ENCODE measurements around the gene ASTN2.

Gene ASTN2

DNA sequence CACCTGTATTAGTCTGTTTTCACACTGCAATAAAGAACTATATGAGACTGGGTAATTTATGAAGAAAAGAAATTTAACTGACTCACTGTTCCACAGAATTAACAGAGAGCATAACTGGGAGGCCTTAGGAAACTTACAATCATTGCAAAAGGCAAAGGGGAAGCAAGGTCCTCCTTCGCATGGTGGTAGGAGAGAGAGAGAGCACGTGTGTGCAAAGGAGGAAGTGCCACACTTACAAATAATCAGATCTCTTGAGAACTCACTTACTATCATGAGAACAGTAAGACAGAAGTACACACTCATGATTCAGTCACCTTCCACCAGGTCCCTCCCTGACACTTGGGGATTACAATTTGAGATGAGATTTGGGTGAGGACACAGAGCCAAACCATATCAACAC, 469.0 kb downstream of the ASTN2 start:
- TF ChIP-seq, protein P1, sequence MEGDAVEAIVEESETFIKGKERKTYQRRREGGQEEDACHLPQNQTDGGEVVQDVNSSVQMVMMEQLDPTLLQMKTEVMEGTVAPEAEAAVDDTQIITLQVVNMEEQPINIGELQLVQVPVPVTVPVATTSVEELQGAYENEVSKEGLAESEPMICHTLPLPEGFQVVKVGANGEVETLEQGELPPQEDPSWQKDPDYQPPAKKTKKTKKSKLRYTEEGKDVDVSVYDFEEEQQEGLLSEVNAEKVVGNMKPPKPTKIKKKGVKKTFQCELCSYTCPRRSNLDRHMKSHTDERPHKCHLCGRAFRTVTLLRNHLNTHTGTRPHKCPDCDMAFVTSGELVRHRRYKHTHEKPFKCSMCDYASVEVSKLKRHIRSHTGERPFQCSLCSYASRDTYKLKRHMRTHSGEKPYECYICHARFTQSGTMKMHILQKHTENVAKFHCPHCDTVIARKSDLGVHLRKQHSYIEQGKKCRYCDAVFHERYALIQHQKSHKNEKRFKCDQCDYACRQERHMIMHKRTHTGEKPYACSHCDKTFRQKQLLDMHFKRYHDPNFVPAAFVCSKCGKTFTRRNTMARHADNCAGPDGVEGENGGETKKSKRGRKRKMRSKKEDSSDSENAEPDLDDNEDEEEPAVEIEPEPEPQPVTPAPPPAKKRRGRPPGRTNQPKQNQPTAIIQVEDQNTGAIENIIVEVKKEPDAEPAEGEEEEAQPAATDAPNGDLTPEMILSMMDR (IDR thresholded peaks at IDR 0.05) = no peak
- Histone ChIP-seq H3K27ac (no peak overlapping the region), H3K4me3 (no peak overlapping the region)
- no peak for DNase-seq (ENCODE audit: low spot score)

DNA sequence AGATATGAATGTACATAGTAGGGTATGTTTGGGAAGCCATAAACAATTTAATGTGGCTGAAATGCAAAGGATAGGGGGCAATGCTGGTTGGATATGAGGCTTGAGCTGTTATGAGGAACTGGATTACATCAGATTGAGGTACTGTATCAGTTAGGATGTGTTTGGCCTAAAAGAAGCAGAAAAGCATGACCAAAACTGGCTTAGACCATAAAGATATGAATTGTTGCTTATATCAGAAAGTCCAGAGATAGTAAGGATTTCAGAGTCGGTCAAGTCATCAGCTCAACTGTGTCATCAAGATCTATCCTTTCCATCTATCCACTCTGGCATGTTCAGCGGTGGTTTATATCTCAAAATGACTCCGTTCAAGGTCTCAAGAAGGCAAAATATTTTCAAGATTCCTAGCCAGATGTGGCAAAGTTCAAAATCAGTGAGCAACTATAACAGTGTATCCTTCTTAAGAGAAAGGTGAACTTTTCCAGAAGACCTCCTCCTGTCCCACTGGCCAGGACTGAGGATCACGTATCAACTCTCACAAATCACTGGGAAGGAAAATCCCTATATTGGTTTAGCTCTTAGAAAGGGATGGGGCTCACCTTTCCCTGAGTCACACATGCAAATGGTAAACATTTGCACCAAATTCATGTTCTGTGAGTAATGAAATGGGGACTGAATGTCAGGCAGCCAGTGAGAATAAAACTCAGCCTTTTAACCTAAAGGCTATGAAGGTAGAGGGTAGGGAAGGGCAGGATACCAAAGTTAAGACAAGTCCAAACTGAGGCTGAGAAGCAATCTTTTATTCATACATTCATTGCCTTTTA, 469.9 kb downstream of the ASTN2 start:
- no peak overlapping the region for H3K27ac ChIP-seq
- DNase-seq (ENCODE audit: low spot score) = no peak
- TF ChIP-seq, protein P1 (IDR thresholded peaks at IDR 0.05) = no peak
- no peak overlapping the region for H3K4me3 ChIP-seq

DNA sequence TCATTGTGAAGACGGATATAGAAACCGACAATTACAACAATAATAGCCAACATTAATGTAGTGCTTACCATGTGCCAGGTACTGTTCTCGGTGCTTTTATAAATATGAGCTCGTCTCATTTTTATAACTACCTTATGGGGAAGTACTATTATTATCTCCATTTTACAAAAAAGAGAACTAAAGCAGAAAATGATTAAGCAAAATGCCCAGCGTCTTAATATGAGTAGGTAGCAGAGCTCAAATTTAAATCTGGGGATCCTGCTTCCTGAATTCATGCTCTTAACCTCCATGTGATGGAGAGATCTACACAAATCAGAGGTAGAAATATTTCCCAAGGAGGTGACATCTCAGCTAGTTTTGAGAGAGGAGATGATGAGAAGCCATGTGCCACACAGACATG, 470.9 kb downstream of the ASTN2 start:
- H3K4me3 ChIP-seq = no peak overlapping the region
- TF ChIP-seq, protein P1 (IDR thresholded peaks at IDR 0.05) = no peak
- no peak overlapping the region for H3K27ac ChIP-seq
- DNase-seq (ENCODE audit: low spot score) = no peak

DNA sequence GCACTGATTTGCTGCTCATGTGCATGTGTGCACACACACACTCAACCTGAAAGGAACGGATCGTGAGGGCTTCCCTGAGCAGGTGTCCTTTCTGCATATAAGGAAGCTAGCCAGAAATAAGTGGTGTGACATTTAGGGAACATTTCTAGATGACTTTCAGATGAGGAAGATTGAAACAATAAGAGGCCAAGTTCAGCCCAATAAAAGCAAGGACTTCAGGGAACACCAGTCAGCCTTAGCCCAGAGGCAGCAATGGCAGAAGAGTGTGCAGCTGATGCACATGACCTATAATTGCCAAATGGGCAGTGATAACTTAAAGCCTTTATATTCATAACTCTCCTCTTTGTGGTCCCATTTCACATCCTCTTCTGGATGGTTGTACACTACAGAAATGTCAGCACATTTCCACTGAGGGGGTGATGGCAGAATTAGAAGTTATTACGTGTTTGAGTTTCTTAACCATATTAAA, 472.2 kb downstream of the ASTN2 start:
- TF ChIP-seq, protein P1 (IDR thresholded peaks at IDR 0.05) = no peak
- Histone ChIP-seq H3K4me3 (no peak overlapping the region), H3K27ac (no peak overlapping the region)
- no peak for DNase-seq (ENCODE audit: low spot score)

DNA sequence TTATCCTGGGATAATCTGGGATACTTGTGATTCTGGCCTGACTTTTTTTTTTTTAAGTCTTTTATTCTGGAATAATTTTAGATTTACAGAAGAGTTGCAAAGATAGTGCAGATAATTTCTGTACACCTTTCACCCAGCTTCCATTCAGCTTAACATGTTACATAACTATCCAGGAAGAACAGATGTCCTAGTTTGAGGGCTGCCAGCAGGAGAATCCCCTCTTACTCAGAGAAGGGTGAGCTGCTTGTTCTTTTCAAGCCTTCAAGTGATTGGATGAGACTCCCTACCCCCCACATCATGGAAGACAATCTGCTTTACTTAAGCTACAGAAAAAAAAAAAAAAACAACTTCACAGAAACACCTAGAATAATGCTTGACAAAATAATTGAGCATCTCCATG, 473.6 kb downstream of the ASTN2 start:
- Histone ChIP-seq H3K4me3 (no peak overlapping the region), H3K27ac (no peak overlapping the region)
- DNase-seq (ENCODE audit: low spot score) = no peak
- TF ChIP-seq, protein P1 (IDR thresholded peaks at IDR 0.05) = no peak

DNA sequence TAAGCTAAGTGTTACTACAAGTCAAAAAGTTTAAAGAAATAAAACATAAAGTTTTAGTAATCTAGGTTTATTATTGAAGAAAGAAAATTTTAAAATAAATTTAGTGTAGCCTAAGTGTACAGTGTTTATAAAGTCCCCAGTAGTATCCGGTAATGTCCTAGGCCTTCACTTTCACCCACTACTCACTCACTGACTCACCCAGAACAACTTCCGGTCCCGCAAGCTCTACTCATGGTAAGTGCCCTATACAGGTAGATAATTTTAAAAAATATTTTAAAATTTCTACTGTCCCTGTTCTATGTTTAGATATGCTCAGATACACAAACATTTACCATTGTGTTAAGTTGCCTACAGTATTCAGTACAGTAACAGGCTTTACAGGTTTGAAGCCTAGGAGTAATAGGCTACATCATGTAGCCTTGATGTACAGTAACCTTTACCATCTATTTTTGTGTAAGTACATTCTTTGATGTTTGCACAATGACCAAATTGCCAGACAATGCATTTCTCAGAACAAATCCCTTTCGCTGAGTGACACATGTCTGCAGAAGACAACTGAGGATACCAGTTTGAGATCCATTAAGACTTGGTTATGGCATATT, 474.1 kb downstream of the ASTN2 start:
- no peak overlapping the region for H3K27ac ChIP-seq
- TF ChIP-seq, protein P1 (IDR thresholded peaks at IDR 0.05) = no peak
- H3K4me3 ChIP-seq = no peak overlapping the region
- DNase-seq (ENCODE audit: low spot score) = no peak

DNA sequence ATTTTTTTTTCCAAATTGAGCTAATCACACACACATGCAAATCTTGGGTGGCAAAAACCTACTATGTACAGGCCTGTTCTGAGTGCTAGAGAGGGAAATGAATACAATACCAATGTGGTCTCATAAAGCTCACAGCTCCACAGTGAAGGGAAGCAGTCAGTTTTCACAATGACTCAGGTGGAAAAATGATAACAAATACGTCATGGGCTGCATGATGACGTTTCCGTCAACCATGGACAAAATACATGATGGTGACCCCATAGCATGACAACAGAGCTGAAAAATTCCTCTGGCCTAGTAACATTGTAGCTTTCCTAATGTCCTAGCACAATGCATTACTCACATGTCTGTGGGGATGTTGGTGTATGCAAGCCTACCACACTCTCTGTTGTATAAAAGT, 475.2 kb downstream of the ASTN2 start:
- Histone ChIP-seq H3K4me3 (no peak overlapping the region), H3K27ac (no peak overlapping the region)
- TF ChIP-seq, protein P1 (IDR thresholded peaks at IDR 0.05) = no peak
- no peak for DNase-seq (ENCODE audit: low spot score)
